ENCODE results near the gene KIF25.

KIF25 gene

GRCh38 chr6:168053086-168053956, 55.9 kb downstream of the KIF25 start:
- no peak for DNase-seq

- DNase-seq: no peak
Measured at GRCh38 chr6:168053957-168054471, 56.5 kb downstream of the KIF25 start.

- DNase-seq: no peak
Measured at GRCh38 chr6:168054765-168055560, 57.5 kb downstream of the KIF25 start.

GRCh38 chr6:168055696-168056489, 58.4 kb downstream of the KIF25 start:
- DNase-seq: no peak

GRCh38 chr6:168056892-168057527, 59.5 kb downstream of the KIF25 start:
- DNase-seq: no peak

GRCh38 chr6:168057836-168058235, 60.4 kb downstream of the KIF25 start:
- DNase-seq: no peak

GRCh38 chr6:168058691-168059551, 61.5 kb downstream of the KIF25 start:
- no peak for DNase-seq

GRCh38 chr6:168060521-168060931, 63.1 kb downstream of the KIF25 start:
- no peak for DNase-seq

GRCh38 chr6:168061269-168062210, 64.1 kb downstream of the KIF25 start:
- no peak for DNase-seq

GRCh38 chr6:168062346-168063289, 65.1 kb downstream of the KIF25 start:
- no peak for DNase-seq

- no peak for DNase-seq
Measured at GRCh38 chr6:168063431-168063830, 66.0 kb downstream of the KIF25 start.

- no peak for DNase-seq
Measured at GRCh38 chr6:168064226-168064807, 66.8 kb downstream of the KIF25 start.

- no peak for DNase-seq
Measured at GRCh38 chr6:168067081-168067759, 69.7 kb downstream of the KIF25 start.

GRCh38 chr6:168070804-168071203, 73.3 kb downstream of the KIF25 start:
- no peak for DNase-seq

- no peak for DNase-seq
Measured at GRCh38 chr6:168071620-168072019, 74.1 kb downstream of the KIF25 start.

GRCh38 chr6:168072261-168072660, 74.8 kb downstream of the KIF25 start:
- DNase-seq: no peak

GRCh38 chr6:168072730-168073129, 75.3 kb downstream of the KIF25 start:
- DNase-seq: no peak
